ENCODE results near the gene HIGD1A. TPM values are rescaled to one million over a fixed set of nuclear protein-coding genes. Genes with fewer than 3 reads are reported as not detected.

HIGD1A gene
- total and polyA plus RNA-seq, 2 of the 4 experiments (the other 2 are of a cell fraction), result 86.6 to 137 TPM

- Histone ChIP-seq H2AFZ (replicated peaks; ENCODE audit: low read length, poor library complexity) (no peak overlapping the region), H3K4ac (ENCODE audit: low read depth, low read length) (no peak overlapping the region), H3K4me1 (ENCODE audit: control insufficient read depth, insufficient read depth, low read length) (no peaks in the 10 kb centered on the region), H3K23ac (ENCODE audit: low read depth, low read length) (no peak overlapping the region), H4K8ac (ENCODE audit: low read depth in 2 of 2, low read length in 2 of 2) (no peak overlapping the region), H3K4me2 (ENCODE audit: low read depth, low read length) (no peak overlapping the region), H2BK5ac (ENCODE audit: low read depth, low read length, poor library complexity, severe bottlenecking) (no peak overlapping the region), H3K14ac (replicated peaks; ENCODE audit: low read depth, low read length) (no peak overlapping the region), H3K27ac (ENCODE audit: insufficient read depth, low read length) (no peak overlapping the region), H2BK120ac (ENCODE audit: low read depth, low read length) (no peak overlapping the region), H2AK9ac (replicated peaks; ENCODE audit: low read depth, low read length, poor library complexity) (no peak overlapping the region), H3K9ac (ENCODE audit: low read depth, low read length) (no peak overlapping the region), H4K5ac (ENCODE audit: low read depth, low read length) (no peak overlapping the region), H4K20me1 (ENCODE audit: insufficient read depth, low read length) (no peaks in the 10 kb centered on the region), H3K4me3 (ENCODE audit: insufficient read depth, low read depth, low read length) (no peak overlapping the region), H3K79me1 (ENCODE audit: low read depth in 1 of 2, low read length in 2 of 2) (no peaks in the 10 kb centered on the region), H2AK5ac (ENCODE audit: low read depth, low read length) (no peak overlapping the region), H4K91ac (ENCODE audit: insufficient read depth, low read depth, low read length) (no peak overlapping the region), H3K9me3 (ENCODE audit: control insufficient read depth, insufficient read depth, low read length) (no peaks in the 10 kb centered on the region), H2BK20ac (ENCODE audit: low read depth, low read length) (no peak overlapping the region), H2BK15ac (ENCODE audit: low read depth, low read length) (no peak overlapping the region), H3K9me1 (ENCODE audit: insufficient read depth, low read length) (no peaks in the 10 kb centered on the region), H3K36me3 (ENCODE audit: control insufficient read depth, insufficient read depth, low read length) (no peaks in the 10 kb centered on the region), H3K27me3 (ENCODE audit: control insufficient read depth, insufficient read depth, low read length) (peaks cover 35% of the 10 kb centered on the region), H3K18ac (ENCODE audit: low read depth, low read length) (no peak overlapping the region), H3K56ac (ENCODE audit: extremely low read depth, insufficient read depth, low read length) (no peak overlapping the region)
- CTCF ChIA-PET, result no interaction called here
- in situ Hi-C loops (cut with MboI; ENCODE audit: low sequenced_read_pairs), result no loop called here
- DNase-seq (no peak), ATAC-seq (ENCODE audit: low read depth) (no peak)
- dilution Hi-C loops (cut with HindIII; ENCODE audit: low sequenced_read_pairs, unreplicated experiment), result no loop called here
- POLR2A ChIA-PET (ENCODE audit: unreplicated experiment), result no interaction called here
- intact Hi-C loops (cut with micrococcal nuclease), result no loop called here
- no CpG with 5 or more reads among the region's 4 CpGs for WGBS, 2 experiments (ENCODE audit: extremely low coverage in 2 of 2, insufficient read length in 1 of 2)
- no TSS peak for BruUV-seq (replicated peaks)
- TF ChIP-seq CEBPB (IDR thresholded peaks at IDR 0.05; ENCODE audit: low read depth, low read length) (no peak), MAFK (IDR thresholded peaks at IDR 0.05; ENCODE audit: low read depth, low read length) (no peak), BHLHE40 (IDR thresholded peaks at IDR 0.05; ENCODE audit: low read depth, low read length) (no peak), POLR2A (IDR thresholded peaks at IDR 0.05; ENCODE audit: low read depth, low read length) (no peak), RCOR1 (IDR thresholded peaks at IDR 0.05; ENCODE audit: insufficient replicate concordance, low read length) (no peak), CHD1 (IDR thresholded peaks at IDR 0.05; ENCODE audit: low read depth, low read length) (no peak), RFX5 (IDR thresholded peaks at IDR 0.05; ENCODE audit: low read depth, low read length) (no peak), SMC3 (IDR thresholded peaks at IDR 0.05; ENCODE audit: low read depth, low read length) (no peak), NFE2L2 (IDR thresholded peaks at IDR 0.05; ENCODE audit: low read depth, low read length) (no peak), RAD21 (IDR thresholded peaks at IDR 0.05; ENCODE audit: low read length) (no peak)
- TF ChIP-seq, protein P1, sequence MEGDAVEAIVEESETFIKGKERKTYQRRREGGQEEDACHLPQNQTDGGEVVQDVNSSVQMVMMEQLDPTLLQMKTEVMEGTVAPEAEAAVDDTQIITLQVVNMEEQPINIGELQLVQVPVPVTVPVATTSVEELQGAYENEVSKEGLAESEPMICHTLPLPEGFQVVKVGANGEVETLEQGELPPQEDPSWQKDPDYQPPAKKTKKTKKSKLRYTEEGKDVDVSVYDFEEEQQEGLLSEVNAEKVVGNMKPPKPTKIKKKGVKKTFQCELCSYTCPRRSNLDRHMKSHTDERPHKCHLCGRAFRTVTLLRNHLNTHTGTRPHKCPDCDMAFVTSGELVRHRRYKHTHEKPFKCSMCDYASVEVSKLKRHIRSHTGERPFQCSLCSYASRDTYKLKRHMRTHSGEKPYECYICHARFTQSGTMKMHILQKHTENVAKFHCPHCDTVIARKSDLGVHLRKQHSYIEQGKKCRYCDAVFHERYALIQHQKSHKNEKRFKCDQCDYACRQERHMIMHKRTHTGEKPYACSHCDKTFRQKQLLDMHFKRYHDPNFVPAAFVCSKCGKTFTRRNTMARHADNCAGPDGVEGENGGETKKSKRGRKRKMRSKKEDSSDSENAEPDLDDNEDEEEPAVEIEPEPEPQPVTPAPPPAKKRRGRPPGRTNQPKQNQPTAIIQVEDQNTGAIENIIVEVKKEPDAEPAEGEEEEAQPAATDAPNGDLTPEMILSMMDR (conservative IDR thresholded peaks at IDR 0.05; ENCODE audit: low read depth, low read length), result no peak
- TF ChIP-seq, protein P2, sequence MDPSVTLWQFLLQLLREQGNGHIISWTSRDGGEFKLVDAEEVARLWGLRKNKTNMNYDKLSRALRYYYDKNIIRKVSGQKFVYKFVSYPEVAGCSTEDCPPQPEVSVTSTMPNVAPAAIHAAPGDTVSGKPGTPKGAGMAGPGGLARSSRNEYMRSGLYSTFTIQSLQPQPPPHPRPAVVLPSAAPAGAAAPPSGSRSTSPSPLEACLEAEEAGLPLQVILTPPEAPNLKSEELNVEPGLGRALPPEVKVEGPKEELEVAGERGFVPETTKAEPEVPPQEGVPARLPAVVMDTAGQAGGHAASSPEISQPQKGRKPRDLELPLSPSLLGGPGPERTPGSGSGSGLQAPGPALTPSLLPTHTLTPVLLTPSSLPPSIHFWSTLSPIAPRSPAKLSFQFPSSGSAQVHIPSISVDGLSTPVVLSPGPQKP (IDR thresholded peaks at IDR 0.05; ENCODE audit: borderline replicate concordance, low read depth, low read length), result no peak
- TF ChIP-seq, protein P3, sequence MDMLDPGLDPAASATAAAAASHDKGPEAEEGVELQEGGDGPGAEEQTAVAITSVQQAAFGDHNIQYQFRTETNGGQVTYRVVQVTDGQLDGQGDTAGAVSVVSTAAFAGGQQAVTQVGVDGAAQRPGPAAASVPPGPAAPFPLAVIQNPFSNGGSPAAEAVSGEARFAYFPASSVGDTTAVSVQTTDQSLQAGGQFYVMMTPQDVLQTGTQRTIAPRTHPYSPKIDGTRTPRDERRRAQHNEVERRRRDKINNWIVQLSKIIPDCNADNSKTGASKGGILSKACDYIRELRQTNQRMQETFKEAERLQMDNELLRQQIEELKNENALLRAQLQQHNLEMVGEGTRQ (IDR thresholded peaks at IDR 0.05; ENCODE audit: low read depth, low read length), result no peak
Observed at GRCh38 chr3:42844815-42845214, 40.5 kb upstream of the HIGD1A start.

Measured in IMR-90 (cell line).